Cardiac ventricle fibroblast (primary cell): ENCODE data around the gene TTC9C. TPM values are rescaled to one million over a fixed set of nuclear protein-coding genes. Genes with fewer than 3 reads are reported as not detected.

Experiments used
- total RNA-seq: library from RNA; depleted of rRNA; stranded (reverse); fragments of >200 nt; gene quantifications from 2 replicates; pipeline ENCODE4 v1.2.3, GENCODE V29; 2015

The TTC9C gene, protein sequence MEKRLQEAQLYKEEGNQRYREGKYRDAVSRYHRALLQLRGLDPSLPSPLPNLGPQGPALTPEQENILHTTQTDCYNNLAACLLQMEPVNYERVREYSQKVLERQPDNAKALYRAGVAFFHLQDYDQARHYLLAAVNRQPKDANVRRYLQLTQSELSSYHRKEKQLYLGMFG
- total RNA-seq = 22.8 and 36.6 TPM in 2 replicates

DNA sequence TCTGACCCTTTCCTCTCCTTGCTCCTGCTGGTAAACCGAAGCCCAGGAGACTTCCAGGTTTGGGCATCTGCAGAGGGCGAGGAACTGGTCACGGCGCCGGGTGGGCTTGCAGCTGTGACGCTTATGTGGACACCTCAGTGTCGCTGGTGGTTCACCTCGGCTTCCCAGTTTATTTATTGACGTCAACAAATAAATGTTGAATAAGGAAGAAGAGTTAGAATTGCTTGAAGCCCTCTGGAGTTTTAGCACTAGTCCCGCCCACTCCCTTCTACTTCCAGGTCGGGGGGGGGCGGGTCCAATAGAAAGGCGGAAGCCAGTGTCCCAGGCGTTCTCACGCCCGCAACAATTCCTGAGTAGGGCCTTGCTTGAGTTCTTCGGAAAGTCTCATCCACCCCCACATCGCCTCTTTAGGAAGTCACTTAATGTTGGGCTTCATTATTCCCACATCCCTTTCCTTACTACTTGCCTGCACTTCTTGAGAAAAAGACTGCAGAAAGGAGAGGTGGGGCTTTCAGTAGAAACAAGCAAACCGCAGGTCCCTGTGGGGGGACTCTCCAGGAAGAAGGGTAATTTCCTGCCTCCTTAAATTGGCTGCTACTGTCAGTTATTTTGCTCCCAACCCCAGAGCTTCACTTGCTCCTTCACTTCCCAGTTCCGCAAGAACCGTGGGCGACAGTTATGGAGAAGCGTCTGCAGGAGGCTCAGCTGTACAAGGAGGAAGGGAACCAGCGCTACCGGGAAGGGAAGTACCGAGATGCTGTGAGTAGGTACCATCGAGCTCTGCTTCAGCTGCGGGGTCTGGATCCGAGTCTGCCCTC, at the start of gene TTC9C:
Gene TTC9C, plus strand, starts transcription at position 316 of the 818 bp plus-strand sequence. Its CDS starts 363 bp downstream, at position 679.

DNA sequence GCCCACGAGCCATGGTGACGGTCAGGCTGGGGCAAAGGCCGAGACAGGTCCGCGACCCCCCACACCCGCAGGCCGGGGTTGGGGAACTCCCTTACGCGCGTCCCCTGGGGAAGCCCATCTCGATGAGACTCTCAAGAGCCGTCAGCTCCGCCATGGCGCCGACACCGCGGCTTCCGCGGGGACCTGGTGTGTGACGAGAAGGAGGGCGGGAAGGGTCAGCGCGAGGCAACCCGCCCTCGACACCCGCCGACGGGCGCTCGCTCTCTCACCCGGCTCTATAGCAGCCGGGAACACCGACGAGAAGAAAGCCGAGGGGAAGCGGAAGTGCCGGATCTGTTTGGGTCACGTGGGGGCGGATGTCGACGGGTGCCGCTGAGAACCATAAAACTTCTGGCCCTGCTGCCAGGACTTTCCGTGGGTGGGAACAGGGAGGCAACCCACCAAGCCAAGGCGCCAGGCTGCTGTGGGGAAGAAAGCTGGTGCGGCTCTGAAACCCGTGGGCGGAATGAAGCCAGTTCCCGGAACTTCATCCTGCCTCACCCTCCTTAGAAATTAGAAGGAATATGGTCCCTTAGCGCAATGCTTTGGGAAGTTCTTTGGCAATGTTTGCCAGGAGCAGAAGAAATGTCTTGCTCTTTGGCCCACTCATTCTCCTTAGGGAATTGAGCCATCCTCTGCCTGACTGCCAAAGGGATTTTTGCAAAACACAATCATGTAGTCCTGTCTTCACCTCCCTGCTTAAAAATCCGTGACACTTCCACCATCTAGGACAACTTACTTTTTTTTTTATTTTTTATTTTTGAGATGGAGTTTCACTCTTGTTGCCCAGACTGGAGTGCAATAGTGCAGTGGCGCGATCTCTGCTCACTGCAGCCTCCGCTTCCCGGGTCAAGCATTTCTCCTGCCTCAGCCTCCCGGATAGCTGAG, 49.3 kb upstream of the TTC9C start, which contains the start of gene UBXN1:
Gene UBXN1, minus strand, starts transcription at position 304 of the 927 bp plus-strand sequence. Its CDS starts 150 bp downstream, at position 154.

DNA sequence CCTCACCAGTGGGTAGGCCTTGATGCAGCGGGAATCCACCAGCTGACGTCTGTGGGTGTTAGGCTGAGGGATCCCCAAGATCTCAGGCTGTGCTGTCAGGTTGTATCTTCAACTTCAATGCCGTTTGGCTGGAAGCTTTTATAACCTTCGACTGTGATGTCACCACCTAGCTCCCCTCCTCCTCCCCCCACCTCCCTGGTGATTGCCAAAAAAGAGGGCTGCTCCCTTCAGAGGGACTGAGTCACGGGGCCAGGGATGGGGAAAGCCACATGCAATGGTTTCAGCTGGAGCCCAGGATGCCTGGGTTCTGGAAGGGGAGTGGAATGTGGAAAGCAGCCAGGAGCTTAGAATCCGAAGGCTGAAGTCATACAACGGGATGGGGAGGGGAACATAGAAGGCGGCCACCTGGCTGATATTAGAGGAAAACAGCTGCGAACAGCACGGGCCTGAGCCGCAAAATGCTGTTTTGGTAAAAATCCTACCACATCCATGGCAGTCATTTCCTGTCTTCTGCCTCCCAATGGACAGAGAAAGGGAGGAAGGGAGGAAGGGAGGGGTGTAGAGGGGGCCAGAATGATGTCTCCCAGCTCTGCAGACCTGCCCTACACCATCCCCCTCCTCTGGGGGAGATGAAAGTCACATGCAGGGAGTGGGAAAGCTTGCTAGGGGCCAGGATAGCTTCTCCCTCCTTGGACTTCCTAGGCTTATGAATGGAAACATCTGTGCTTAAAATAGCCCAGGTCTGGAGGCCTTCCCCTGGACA, 38.7 kb upstream of the TTC9C start, which contains the start of gene LRRN4CL:
Gene LRRN4CL, minus strand, starts transcription at position 110 of the 763 bp plus-strand sequence. CDS start 1,022 bp downstream, outside the sequence.

DNA sequence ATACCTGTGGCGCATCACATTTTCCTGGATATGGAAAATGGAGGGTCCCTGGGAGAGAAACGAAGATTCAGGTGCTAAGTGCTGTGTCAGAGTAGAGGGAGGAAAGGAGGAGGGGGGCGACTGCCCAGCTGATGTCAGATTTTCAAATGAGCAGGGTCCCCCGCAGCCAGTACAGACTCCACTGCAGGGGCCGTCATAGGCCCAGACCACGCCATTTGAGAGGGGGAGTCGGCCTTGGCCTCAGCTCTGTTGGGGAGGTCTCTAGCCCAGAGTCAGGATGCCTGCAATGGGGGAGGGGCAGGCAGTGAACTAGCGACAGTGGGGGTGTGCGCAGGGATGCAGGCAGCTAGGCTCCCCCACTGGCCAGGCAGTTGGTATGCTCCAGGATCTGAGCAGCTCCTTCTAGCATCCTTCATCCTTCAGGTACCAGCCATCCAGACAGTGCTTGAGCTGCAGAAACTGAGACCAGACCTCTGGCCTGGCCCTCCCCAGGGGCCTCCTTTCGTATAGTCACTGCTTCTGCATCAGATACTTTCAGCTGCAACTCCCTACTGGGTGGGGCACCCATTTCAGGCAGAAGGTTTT, 20.9 kb upstream of the TTC9C start, which contains the start of the genes BSCL2 and GNG3:
Gene BSCL2, minus strand, starts transcription at position 148 of the 585 bp plus-strand sequence. CDS start 229 bp downstream, outside the sequence.
Gene GNG3, plus strand, starts transcription at position 400 of the 585 bp plus-strand sequence. CDS start 620 bp downstream, outside the sequence.

DNA sequence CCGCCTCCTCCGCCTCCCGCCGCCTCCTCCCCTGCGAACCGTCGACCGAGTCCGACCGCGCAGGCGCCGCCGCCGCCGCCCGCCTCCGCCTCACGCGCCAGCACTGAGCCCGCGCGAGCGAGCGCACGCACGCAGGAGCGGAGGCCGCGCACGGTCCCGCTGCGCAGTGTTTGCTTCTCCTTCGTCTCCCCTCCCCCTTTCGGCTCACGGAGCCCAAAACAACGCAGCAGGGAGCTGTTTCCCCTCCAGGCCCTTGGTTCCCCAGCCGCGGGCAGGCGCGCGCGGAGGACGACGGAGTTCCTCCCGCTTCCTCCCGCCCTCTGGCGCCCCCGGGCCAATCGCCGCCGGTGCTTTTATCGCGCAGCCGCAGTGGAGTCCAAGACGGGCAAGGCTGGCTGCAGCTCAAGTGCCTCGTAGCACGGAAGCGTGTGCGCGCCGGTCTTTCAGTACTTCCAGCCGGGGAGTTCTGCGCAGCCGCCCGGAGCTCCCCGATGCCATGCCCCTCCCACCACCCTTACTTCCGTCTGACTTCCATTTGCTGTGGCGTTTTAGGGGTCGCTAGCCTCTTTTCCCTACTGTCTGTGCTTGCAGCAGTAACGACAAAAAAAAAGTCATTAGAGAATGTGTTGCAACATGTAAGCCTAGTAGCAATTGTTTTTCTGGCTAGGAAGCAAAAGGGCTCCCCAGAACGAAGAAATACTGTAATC, 968 bp upstream of the TTC9C start, which contains the start of gene HNRNPUL2:
Gene HNRNPUL2, minus strand, starts transcription at position 293 of the 707 bp plus-strand sequence. CDS start 301 bp downstream, outside the sequence.

DNA sequence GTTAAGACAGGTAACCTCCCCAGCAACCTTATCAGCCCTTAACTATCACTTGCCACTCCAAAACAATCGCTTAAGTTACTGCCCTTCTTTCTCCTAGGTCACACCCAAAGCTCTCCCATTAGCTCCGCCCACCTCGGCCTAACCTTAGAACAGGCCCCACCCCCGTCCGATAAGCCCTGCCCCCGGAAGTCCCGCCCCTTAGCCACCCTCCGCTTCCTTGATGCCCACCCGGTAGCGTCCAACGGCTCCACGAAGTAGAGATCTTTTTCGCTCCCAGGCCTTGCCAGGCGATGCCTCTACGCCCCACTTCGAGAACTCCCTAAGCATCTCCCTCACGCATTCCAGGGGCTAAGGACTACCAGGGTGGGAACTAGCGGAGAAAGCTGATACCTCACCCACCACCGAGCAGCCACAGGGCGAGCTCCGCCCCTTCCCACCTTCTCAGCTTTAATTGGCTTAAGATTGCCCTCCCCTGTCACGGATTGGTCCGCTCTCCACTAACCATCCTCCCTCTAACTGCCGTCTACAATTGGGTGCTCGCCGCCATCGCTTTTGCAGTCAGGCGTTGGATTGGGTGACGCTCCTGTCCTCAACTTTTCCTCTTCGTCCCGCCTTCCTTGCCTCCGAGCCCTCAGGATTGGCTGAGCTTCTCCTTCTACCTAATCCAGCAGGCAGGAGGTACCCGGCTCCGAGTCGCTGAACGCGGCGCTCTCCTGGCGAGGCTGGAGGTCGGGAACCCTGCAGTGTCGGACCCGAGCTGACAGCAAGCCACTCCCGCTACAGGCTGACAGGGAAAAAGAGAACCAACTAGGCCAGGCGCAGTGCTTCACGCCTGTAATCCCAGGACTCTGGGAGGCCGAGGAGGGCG, 25.7 kb downstream of the TTC9C start, which contains the start of gene ZBTB3:
Gene ZBTB3, minus strand, starts transcription at position 425 of the 868 bp plus-strand sequence. CDS start 496 bp downstream, outside the sequence.

DNA sequence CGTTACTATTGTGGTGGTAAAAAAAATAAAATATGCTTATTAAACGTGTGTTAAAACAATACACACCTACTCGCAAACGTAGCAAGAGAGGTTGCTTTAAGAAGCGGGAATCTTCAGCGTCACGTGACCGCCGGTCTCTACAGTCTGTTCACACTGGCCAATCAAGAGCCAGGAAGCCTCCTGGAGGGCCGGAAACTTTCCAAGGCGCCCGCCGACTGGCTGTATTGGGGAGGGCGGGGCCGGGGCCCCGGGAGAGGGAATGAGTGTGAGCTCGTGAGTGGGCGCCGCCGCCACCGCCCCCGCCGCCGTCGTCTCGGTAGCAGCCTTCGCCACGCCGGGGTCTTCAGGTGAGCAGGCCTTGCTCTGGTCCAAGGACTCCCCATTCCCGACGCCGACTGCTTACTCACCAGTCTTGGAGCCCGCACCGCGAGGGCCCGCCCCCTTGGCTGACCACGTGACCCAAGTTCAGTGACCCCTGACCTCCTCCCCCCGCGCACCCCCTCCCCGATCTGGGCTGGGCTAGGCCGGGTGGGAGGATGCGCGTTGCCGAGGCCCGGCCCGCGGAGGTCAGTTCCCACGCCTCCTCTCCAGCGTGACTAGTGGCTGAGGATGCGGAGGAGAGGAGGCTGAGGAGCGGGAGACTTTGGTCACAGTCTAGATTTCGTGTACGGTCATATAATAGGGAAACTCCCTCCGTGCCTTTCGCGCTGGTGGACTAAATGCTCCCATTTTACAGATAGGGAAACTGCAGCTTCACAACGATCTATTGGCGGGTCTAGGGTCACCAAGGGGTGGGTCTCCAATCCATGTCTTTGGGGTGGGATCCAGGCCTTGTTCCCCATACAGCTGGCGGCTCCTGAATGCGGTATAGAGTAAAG, 43.1 kb downstream of the TTC9C start, which contains the start of gene TAF6L:
Gene TAF6L, plus strand, starts transcription at position 253 of the 878 bp plus-strand sequence. CDS start 4,388 bp downstream, outside the sequence.

DNA sequence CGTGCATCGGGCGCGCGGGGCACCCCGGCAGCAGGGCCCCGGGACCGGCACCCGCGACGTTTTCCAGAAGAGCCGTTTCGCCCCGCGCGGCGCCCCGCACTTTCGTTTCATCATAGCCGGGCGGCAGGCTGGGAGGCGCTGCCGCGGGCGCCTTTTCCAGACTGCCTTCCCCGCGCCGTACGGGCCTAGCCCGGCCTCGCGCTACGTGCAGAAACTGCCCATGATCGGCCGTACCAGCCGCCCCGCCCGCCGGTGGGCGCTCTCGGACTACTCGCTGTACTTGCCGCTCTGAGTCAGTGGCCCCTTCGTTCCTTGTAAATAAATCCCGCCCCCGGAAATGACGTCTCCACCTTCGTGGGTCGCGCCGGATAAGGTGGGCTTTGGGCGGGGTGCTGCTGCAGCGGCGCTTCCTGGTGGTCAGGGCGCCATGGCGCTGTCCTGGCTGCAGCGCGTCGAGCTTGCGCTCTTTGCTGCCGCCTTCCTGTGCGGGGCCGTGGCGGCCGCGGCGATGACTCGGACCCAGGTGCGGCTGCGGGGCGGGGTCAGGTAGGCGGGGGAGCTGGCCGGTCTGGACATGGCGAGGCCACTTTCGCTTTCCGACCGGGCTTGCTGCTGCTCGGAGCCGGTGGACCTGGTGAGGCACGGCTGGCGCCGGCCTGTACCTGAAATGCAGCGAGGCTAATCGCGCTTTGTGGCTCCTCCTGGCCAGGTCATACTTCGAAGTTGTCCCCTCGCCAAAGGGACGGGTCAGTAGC, 58.9 kb downstream of the TTC9C start, which contains the start of gene TMEM179B:
Gene TMEM179B, plus strand, starts transcription at position 398 of the 755 bp plus-strand sequence. Its CDS starts 30 bp downstream, at position 428.

Other genes with a start within 250 kb of the TTC9C start
- gene AHNAK, start 181.7 kb upstream of the TTC9C start, total RNA-seq = 438 and 502 TPM in 2 replicates
- gene EEF1G, start 154.6 kb upstream of the TTC9C start, total RNA-seq = 1,923 and 1,968 TPM in 2 replicates
- gene TUT1, start 137.0 kb upstream of the TTC9C start, total RNA-seq = 10.5 and 11.9 TPM in 2 replicates
- gene MTA2, start 126.6 kb upstream of the TTC9C start, total RNA-seq = 45.8 and 56.8 TPM in 2 replicates
- 50.7 and 57.5 TPM in 2 replicates for gene EML3, start 115.7 kb upstream of the TTC9C start, total RNA-seq
- 24.8 and 25.3 TPM in 2 replicates for gene ROM1, start 115.2 kb upstream of the TTC9C start, total RNA-seq
- 30.9 and 37.1 TPM in 2 replicates for gene B3GAT3, start 106.5 kb upstream of the TTC9C start, total RNA-seq
- 322 and 338 TPM in 2 replicates for gene GANAB, start 81.9 kb upstream of the TTC9C start, total RNA-seq
- gene INTS5, start 75.2 kb upstream of the TTC9C start, total RNA-seq = 24.1 and 26.5 TPM in 2 replicates
- gene C11orf98, start 63.3 kb upstream of the TTC9C start, total RNA-seq = 24.8 and 38.0 TPM in 2 replicates
- gene CSKMT, start 63.2 kb upstream of the TTC9C start, total RNA-seq = 2.4 and 3.7 TPM in 2 replicates
- gene UQCC3, start 56.8 kb upstream of the TTC9C start, total RNA-seq = 7.5 and 8.7 TPM in 2 replicates
- 4.2 and 7.4 TPM in 2 replicates for gene LBHD1, start 56.2 kb upstream of the TTC9C start, total RNA-seq
- gene UBXN1, start 49.4 kb upstream of the TTC9C start, total RNA-seq = 115 and 150 TPM in 2 replicates
- 8.5 and 15.5 TPM in 2 replicates for gene LRRN4CL, start 39.0 kb upstream of the TTC9C start, total RNA-seq
- 15.4 and 27.1 TPM in 2 replicates for gene BSCL2, start 21.1 kb upstream of the TTC9C start, total RNA-seq
- not detected in 2 replicates for gene GNG3, start 20.8 kb upstream of the TTC9C start, total RNA-seq
- 18.1 and 23.8 TPM in 2 replicates for gene HNRNPUL2, start 1.0 kb upstream of the TTC9C start, total RNA-seq
- 9.4 and 10.8 TPM in 2 replicates for gene ZBTB3, start 25.7 kb downstream of the TTC9C start, total RNA-seq
- gene POLR2G, start 33.1 kb downstream of the TTC9C start, total RNA-seq = 66.3 and 67.2 TPM in 2 replicates
- gene TAF6L, start 42.9 kb downstream of the TTC9C start, total RNA-seq = 11.8 and 13.9 TPM in 2 replicates
- gene TMEM179B, start 58.9 kb downstream of the TTC9C start, total RNA-seq = 60.1 and 80.1 TPM in 2 replicates
- gene TMEM223, start 63.5 kb downstream of the TTC9C start, total RNA-seq = 25.8 and 27.7 TPM in 2 replicates
- 33.1 and 35.5 TPM in 2 replicates for gene NXF1, start 77.0 kb downstream of the TTC9C start, total RNA-seq
- gene STX5, start 103.6 kb downstream of the TTC9C start, total RNA-seq = 31.7 and 41.2 TPM in 2 replicates
- not detected in 2 replicates for gene TEX54, start 104.4 kb downstream of the TTC9C start, total RNA-seq
- 24.5 and 29.2 TPM in 2 replicates for gene WDR74, start 111.1 kb downstream of the TTC9C start, total RNA-seq
- 96.0 and 99.3 TPM in 2 replicates for gene SLC3A2, start 152.4 kb downstream of the TTC9C start, total RNA-seq
- not detected in 2 replicates for gene CHRM1, start 192.9 kb downstream of the TTC9C start, total RNA-seq